ENCODE results near the gene DOCK11. TPM values are rescaled to one million over a fixed set of nuclear protein-coding genes. Genes with fewer than 3 reads are reported as not detected.
A peak's percentile ranks its signal among the peaks of the same experiment; 100 is the strongest.
"Not testable (repeated sequence)": the region's sequence is repeated elsewhere in the genome, so short reads cannot be mapped to it uniquely, and the experiment has no call there.

DOCK11 gene
- 10 to 100 TPM; 27.9 to 48.8 (median 28.9) TPM for polyA plus RNA-seq

GRCh38 chrX:118495061-118495921, at the start of gene DOCK11:
Gene DOCK11, plus strand, starts transcription at chrX:118495815. Its CDS starts 157 bp downstream, at chrX:118495972.
- Mint-ChIP-seq H3K27me3 (ENCODE audit: low read depth in 3 of 3) (peaks cover 7 to 20% (median 10%) of the 10 kb centered on the region in 3 donors), H3K9me3 (no peaks in the 10 kb centered on the region), H3K4me3 (peak within 1 kb of the TSS; percentile 93 to 100 (median 98)), H3K36me3 (no peaks in the 10 kb centered on the region), H3K4me1 (peaks cover 36 to 37% of the 10 kb centered on the region in 2 donors), H3K27ac (peak within 1 kb of the TSS; percentile 96 to 99 (median 98))
- peak; percentile 81 to 84 (median 82) for DNase-seq

DNA sequence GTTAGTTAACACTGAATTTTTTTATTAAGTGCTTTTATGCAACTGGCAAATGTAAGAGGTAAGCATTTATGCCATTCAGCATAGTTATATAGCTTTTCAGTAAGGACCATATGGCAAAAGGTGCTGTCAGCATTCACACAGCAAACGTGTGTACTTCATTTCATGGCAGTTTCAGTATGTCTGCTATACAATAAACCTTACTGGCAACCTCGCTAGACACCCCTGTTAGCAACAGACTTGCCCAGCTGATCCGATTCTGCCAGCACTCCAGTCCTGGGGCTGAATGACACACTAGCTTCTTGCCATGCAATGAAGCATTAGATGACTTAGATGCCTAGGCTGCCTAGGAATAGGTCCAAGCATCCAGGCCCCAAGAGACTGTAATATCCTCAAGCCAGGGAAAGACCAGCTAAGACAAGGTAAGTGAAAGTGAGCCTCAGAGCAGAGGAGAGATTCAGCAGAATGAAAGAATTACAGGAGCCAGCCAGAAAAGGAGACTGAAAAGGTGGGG, 47.3 kb upstream of the DOCK11 start:
- peak overlapping the region in 1 of 6 donors; percentile 67 for H3K27ac Mint-ChIP-seq
- H3K4me1 Mint-ChIP-seq, result no peaks in the 10 kb centered on the region
- H3K27me3 Mint-ChIP-seq (ENCODE audit: low read depth in 3 of 3), result peaks cover 0 to 6% (median 1%) of the 10 kb centered on the region in 3 donors
- no peaks in the 10 kb centered on the region for H3K9me3 Mint-ChIP-seq
- H3K36me3 Mint-ChIP-seq, result peaks cover 5 to 10% (median 6%) of the 10 kb centered on the region in 3 donors
- no peak overlapping the region for H3K4me3 Mint-ChIP-seq
- no peak for DNase-seq

- H3K4me3 Mint-ChIP-seq, result no peak overlapping the region
- no peak overlapping the region for H3K27ac Mint-ChIP-seq
- no peak for DNase-seq
- H3K9me3 Mint-ChIP-seq, result no peaks in the 10 kb centered on the region
- peaks cover 3 to 6% (median 3%) of the 10 kb centered on the region in 3 donors for H3K36me3 Mint-ChIP-seq
- H3K27me3 Mint-ChIP-seq (ENCODE audit: low read depth in 3 of 3), result peaks cover 2 to 4% (median 3%) of the 10 kb centered on the region in 3 donors
- peaks cover 0 to 2% of the 10 kb centered on the region in 2 donors for H3K4me1 Mint-ChIP-seq
Measured at GRCh38 chrX:118455013-118455412, 40.6 kb upstream of the DOCK11 start.

GRCh38 chrX:118459494-118459893, 36.1 kb upstream of the DOCK11 start:
- H3K9me3 Mint-ChIP-seq, result no peaks in the 10 kb centered on the region
- H3K4me1 Mint-ChIP-seq, result peaks cover 0 to 2% of the 10 kb centered on the region in 2 donors
- peaks cover 3 to 7% (median 5%) of the 10 kb centered on the region in 3 donors for H3K27me3 Mint-ChIP-seq (ENCODE audit: low read depth in 3 of 3)
- DNase-seq, result peak; percentile 20 to 42 (median 26)
- H3K4me3 Mint-ChIP-seq, result no peak overlapping the region
- H3K36me3 Mint-ChIP-seq, result no peaks in the 10 kb centered on the region
- no peak overlapping the region for H3K27ac Mint-ChIP-seq

DNA sequence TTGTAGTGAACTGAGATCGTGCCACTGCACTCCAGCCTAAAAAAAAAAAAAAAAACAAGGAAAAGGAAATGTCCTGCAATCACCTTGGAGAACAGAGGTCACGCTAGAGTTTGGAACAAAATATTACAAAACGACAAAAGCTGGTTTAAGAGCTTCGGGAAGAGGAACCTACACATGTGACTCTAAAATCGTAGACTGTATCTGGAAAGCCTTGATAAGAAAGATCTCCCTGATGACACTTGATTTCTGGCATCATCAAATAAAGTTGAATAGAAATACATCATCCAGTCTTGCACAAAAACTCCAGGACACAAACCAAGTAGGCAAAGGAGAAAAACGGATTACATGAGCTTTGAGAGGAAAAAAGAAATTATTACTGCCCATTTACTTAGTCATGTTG, 31.1 kb upstream of the DOCK11 start:
- Mint-ChIP-seq H3K36me3 (no peaks in the 10 kb centered on the region), H3K4me3 (no peak overlapping the region), H3K27me3 (ENCODE audit: low read depth in 3 of 3) (peaks cover 1 to 5% (median 3%) of the 10 kb centered on the region in 3 donors), H3K9me3 (no peaks in the 10 kb centered on the region), H3K4me1 (peaks cover 0 to 2% of the 10 kb centered on the region in 2 donors), H3K27ac (no peak overlapping the region)
- DNase-seq, result no peak

- H3K4me3 Mint-ChIP-seq, result no peak overlapping the region
- H3K4me1 Mint-ChIP-seq, result no peaks in the 10 kb centered on the region
- H3K27ac Mint-ChIP-seq, result no peak overlapping the region
- DNase-seq, result no peak
- H3K27me3 Mint-ChIP-seq (ENCODE audit: low read depth in 3 of 3), result peaks cover 0 to 5% (median 2%) of the 10 kb centered on the region in 3 donors
- no peaks in the 10 kb centered on the region for H3K36me3 Mint-ChIP-seq
- H3K9me3 Mint-ChIP-seq, result peaks cover 0 to 9% (median under 1%) of the 10 kb centered on the region in 6 donors
Measured at GRCh38 chrX:118468122-118468521, 27.5 kb upstream of the DOCK11 start.

DNA sequence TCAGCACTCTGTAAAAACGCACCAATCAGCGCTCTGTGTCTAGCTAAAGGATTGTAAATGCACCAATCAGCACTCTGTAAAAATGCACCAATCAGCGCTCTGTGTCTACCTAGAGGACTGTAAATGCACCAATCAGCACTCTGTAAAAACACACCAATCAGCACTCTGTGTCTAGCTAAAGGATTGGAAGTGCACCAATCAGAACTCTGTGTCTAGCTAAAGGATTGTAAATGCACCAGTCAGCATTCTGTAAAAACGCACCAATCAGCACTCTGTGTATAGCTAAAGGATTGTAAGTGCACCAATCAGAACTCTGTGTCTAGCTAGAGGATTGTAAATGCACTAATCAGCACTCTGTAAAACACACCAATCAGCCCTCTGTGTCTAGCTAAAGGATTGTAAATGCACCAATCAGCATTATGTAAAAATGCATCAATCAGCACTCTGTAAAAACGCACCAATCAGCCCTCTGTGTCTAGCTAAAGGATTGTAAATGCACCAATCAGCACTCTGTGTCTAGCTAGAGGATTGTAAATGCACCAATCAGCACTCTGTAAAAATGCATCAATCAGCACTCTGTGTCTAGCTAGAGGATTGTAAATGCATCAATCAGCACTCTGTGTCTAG, 24.8 kb upstream of the DOCK11 start:
- not testable (repeated sequence) for H3K36me3 Mint-ChIP-seq; H3K27ac Mint-ChIP-seq; H3K4me3 Mint-ChIP-seq; H3K9me3 Mint-ChIP-seq; DNase-seq; H3K4me1 Mint-ChIP-seq; H3K27me3 Mint-ChIP-seq (ENCODE audit: low read depth in 3 of 3)

DNA sequence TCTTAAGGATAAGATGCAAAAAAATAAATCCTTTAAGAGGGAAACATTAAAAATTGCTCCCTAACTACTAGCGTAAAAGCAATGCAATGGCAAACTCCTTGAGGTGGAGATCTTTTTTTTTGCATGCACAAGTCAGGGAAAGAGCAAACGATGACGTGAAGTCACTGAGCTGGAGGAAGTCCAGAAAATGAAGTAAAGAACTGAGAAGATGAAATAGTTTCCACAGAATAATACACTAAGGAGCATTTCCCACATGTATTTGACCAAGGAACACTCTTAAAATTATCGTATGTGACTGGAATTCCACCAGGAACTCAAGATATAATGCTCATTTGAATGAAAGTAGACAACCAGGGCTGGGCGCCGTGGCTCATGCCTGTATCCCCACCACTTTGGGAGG, 21.0 kb upstream of the DOCK11 start:
- no peak overlapping the region for H3K27ac Mint-ChIP-seq
- peaks cover 0 to 4% (median 3%) of the 10 kb centered on the region in 3 donors for H3K27me3 Mint-ChIP-seq (ENCODE audit: low read depth in 3 of 3)
- no peak for DNase-seq
- H3K9me3 Mint-ChIP-seq, result peaks cover 0 to 9% (median under 1%) of the 10 kb centered on the region in 6 donors
- no peaks in the 10 kb centered on the region for H3K36me3 Mint-ChIP-seq
- no peaks in the 10 kb centered on the region for H3K4me1 Mint-ChIP-seq
- no peak overlapping the region for H3K4me3 Mint-ChIP-seq

DNA sequence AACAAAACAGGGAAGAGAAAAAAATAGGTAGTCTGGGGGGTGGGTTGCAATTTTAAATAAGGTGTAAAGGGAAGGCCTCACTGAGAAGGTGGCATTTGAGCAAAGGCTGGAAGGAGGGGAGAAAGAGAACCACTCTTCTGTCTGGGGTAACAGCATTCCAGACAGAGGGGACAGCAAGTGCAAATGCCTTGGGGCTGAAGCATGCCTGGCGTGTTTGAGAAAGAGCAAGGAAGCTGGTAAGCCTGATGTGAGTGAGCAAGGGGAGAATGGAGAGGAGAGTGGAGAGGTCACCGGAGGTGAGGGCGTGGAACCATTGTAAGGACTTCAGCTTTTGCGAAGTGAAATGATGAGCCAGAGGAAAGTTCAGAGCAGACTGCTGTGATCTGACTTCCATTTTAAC, 19.7 kb upstream of the DOCK11 start:
- Mint-ChIP-seq H3K27ac (no peak overlapping the region), H3K27me3 (ENCODE audit: low read depth in 3 of 3) (peaks cover 0 to 6% (median 3%) of the 10 kb centered on the region in 3 donors), H3K9me3 (peaks cover 0 to 9% (median under 1%) of the 10 kb centered on the region in 6 donors), H3K36me3 (no peaks in the 10 kb centered on the region), H3K4me3 (no peak overlapping the region), H3K4me1 (no peaks in the 10 kb centered on the region)
- DNase-seq, result no peak

DNA sequence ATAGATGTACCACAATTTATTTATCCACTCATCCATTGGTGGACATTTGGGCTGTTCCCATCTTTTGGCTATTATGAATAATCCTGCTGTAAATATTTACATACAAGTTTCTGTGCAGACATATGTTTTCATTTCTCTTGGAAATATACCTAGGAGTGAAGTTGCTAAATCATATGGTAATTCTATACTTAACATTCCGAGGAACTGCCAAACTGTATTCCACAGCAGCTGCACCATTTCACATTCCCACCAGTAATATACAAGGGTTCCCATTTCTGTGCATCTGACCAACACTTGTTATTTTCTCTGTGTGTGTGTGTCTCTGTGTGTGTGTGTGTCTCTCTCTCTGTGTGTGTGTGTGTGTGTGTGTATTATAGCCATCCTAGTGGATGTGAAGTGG, 15.4 kb upstream of the DOCK11 start:
- H3K27ac Mint-ChIP-seq, result no peak overlapping the region
- no peak for DNase-seq
- H3K27me3 Mint-ChIP-seq (ENCODE audit: low read depth in 3 of 3), result peaks cover 0 to 10% (median 8%) of the 10 kb centered on the region in 3 donors
- H3K4me1 Mint-ChIP-seq, result no peaks in the 10 kb centered on the region
- no peaks in the 10 kb centered on the region for H3K36me3 Mint-ChIP-seq
- H3K4me3 Mint-ChIP-seq, result no peak overlapping the region
- no peaks in the 10 kb centered on the region for H3K9me3 Mint-ChIP-seq

- H3K4me3 Mint-ChIP-seq; H3K9me3 Mint-ChIP-seq; H3K27ac Mint-ChIP-seq; DNase-seq; H3K4me1 Mint-ChIP-seq; H3K36me3 Mint-ChIP-seq; H3K27me3 Mint-ChIP-seq (ENCODE audit: low read depth in 3 of 3): not testable (repeated sequence)
Measured at GRCh38 chrX:118482384-118482783, 13.2 kb upstream of the DOCK11 start.

- no peaks in the 10 kb centered on the region for H3K36me3 Mint-ChIP-seq
- H3K27me3 Mint-ChIP-seq (ENCODE audit: low read depth in 3 of 3), result peaks cover 0 to 6% (median 6%) of the 10 kb centered on the region in 3 donors
- no peaks in the 10 kb centered on the region for H3K9me3 Mint-ChIP-seq
- H3K4me3 Mint-ChIP-seq, result no peak overlapping the region
- H3K4me1 Mint-ChIP-seq, result no peaks in the 10 kb centered on the region
- no peak overlapping the region for H3K27ac Mint-ChIP-seq
- DNase-seq, result no peak
Measured at GRCh38 chrX:118484216-118484903, 11.3 kb upstream of the DOCK11 start.

DNA sequence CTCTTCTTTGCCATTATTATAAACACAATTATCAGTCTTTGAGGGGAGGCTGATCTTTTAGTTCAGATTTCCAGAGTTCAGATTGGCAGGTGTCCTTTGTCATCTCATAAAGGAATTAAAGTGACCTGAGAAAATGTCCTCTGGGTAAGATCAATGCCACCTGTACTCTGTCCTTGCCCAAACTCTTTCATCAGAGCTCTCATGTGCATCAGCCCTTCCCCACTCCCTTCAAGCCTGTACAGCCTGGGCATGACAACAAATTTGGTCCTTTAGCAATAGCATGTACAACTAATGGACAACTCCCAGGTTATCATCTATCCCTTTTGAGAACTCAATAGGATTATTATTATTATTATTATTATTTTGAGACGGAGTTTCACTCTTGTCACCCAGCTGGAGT, 8.9 kb upstream of the DOCK11 start:
- not testable (repeated sequence) for H3K36me3 Mint-ChIP-seq; DNase-seq; H3K27ac Mint-ChIP-seq; H3K4me1 Mint-ChIP-seq; H3K4me3 Mint-ChIP-seq; H3K27me3 Mint-ChIP-seq (ENCODE audit: low read depth in 3 of 3); H3K9me3 Mint-ChIP-seq

Data from immature natural killer cell (primary cell).